Mesodermal cell (in vitro differentiated cells): ENCODE results near the gene HECTD4.
"Not testable (repeated sequence)": the region's sequence is repeated elsewhere in the genome, so short reads cannot be mapped to it uniquely, and the experiment has no call there.

Experiments
- H3K27ac ChIP-seq: 2 replicates; pipeline ENCODE4 v1.7.0; 2013; ENCODE audit warnings: mild to moderate bottlenecking, low read depth, low read length, moderate library complexity; ENCODE audit not compliant: severe bottlenecking
- H3K36me3 ChIP-seq: 2 replicates; pipeline ENCODE4 v1.7.1; 2013; ENCODE audit warnings: mild to moderate bottlenecking, low read length, moderate library complexity; ENCODE audit not compliant: control insufficient read depth, insufficient read depth
- H3K4me1 ChIP-seq: one replicate; pipeline ENCODE4 v1.7.1; 2013; ENCODE audit warnings: mild to moderate bottlenecking, low read length; ENCODE audit not compliant: insufficient read depth, control insufficient read depth, poor library complexity, severe bottlenecking
- H3K4me3 ChIP-seq: 2 replicates; pipeline ENCODE4 v1.7.0; 2013; ENCODE audit warnings: low read length, control low read depth, mild to moderate bottlenecking; ENCODE audit not compliant: insufficient read depth, poor library complexity, severe bottlenecking; ENCODE audit errors: extremely low read depth
- H3K9me3 ChIP-seq: 2 replicates; pipeline ENCODE4 v1.7.1; 2013; ENCODE audit warnings: mild to moderate bottlenecking, low read length, moderate library complexity; ENCODE audit not compliant: control insufficient read depth
- WGBS, 2 experiments: methylation state at CpG; one replicate each; pipeline ENCODE4 v1.1.5; 2013; ENCODE audit warnings: missing lambda C conversion rate in 2 of 2; ENCODE audit not compliant: insufficient coverage in 2 of 2; 5-methylcytosine and 5-hydroxymethylcytosine counted together

The HECTD4 gene

DNA sequence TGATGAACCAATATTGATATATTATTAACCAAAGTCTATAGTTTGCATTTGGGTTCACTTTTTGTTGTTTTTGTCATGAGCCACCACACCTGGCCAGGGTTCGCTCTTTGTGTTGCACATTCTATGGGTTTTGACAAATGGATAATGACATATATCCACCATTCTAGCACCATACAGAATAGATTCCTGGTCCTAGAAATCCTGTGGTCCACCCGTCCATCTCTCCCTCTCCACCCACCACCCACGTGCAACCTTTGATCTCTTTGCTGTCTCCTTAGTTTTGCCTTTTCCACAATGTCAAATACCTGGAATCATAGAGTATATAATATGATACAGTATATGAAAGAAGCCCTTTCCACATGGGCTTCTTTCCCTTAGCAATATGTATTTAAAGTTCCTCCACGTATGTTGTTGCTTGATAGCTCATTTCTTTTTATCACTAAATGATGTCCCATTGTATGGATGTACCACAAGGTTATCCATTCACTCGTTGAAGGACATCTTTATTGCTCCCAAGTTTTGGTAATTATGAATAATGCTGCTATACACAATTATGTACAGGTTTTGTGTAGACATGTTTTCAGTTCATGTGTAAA, 19.8 kb upstream of the HECTD4 start:
- 50 to 83% methylated on average over 1 to 2 of the region's 5 CpGs for WGBS, 2 experiments
- Histone ChIP-seq H3K27ac (no peak overlapping the region), H3K9me3 (no peaks in the 10 kb centered on the region), H3K4me1 (no peaks in the 10 kb centered on the region), H3K4me3 (no peak overlapping the region), H3K36me3 (peaks cover 33% of the 10 kb centered on the region)

DNA sequence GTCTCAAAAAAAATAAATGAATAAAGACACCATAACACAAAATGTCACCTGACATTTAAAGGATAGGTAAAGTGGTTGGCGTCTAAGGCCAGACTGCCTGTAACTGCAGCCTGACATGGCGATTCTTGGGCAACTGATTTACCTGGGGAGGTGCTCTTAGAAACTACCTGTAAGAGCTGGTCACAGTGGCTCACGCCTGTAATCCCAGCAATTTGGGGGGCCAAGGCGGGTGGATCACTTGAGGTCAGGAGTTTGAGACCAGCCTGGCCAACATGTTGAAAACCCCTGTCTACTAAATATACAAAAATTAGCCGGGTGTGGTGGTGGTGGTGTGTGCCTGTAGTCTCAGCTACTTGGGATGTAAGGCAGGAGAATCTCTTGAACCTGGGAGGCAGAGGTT, 18.8 kb upstream of the HECTD4 start:
- Histone ChIP-seq H3K9me3 (no peaks in the 10 kb centered on the region), H3K27ac (no peak overlapping the region), H3K4me1 (no peaks in the 10 kb centered on the region), H3K36me3 (peaks cover 23% of the 10 kb centered on the region), H3K4me3 (no peak overlapping the region)
- WGBS, 2 experiments, result 94 to 96% methylated on average over 2 to 3 of the region's 5 CpGs

DNA sequence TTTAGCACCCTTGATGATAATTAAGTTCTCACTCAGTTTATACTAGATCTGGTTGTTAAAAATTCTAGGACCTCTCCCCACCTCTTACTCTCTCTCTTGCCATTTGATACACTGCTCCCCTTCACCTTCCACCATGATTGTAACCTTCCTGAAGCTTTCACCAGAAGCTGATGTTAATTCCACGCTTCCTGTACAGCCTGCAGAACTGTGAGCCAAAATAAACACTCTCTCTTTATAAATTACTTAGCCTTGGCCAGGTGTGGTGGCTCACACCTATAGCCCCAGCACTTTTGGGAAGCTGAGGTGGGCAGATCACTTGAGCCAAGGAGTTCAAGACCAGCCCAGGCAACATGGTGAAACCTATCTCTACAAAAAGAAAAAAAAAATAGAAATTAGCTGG, 11.1 kb upstream of the HECTD4 start:
- no peaks in the 10 kb centered on the region for H3K36me3 ChIP-seq
- no peak overlapping the region for H3K4me3 ChIP-seq
- H3K27ac ChIP-seq, result no peak overlapping the region
- no peaks in the 10 kb centered on the region for H3K4me1 ChIP-seq
- 89% methylated on average over 1 of the region's 1 CpG; no CpG with 5 or more reads in 1 of the 2 experiments for WGBS, 2 experiments
- H3K9me3 ChIP-seq, result no peaks in the 10 kb centered on the region

DNA sequence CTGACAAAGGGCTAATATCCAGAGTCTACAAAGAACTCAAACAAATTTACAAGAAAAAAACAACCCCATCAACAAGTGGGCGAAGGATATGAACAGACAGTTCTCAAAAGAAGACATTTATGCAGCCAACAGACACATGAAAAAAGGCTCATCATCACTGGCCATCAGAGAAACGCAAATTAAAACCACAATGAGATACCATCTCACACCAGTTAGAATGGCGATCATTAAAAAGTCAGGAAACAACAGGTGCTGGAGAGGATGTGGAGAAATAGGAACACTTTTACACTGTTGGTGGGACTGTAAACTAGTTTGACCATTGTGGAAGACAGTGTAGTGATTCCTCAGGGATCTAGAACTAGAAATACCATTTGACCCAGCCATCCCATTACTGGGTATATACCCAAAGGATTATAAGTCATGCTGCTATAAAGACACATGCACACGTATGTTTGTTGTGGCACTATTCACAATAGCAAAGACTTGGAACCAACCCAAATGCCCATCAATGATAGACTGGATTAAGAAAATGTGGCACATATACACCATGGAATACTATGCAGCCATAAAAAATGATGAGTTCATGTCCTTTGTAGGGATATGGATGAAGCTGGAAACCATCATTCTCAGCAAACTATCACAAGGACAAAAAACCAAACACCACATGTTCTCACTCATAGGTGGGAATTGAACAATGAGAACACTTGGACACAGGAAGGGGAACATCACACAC, 7.9 kb upstream of the HECTD4 start:
- not testable (repeated sequence) for H3K4me1 ChIP-seq, H3K9me3 ChIP-seq, H3K36me3 ChIP-seq

DNA sequence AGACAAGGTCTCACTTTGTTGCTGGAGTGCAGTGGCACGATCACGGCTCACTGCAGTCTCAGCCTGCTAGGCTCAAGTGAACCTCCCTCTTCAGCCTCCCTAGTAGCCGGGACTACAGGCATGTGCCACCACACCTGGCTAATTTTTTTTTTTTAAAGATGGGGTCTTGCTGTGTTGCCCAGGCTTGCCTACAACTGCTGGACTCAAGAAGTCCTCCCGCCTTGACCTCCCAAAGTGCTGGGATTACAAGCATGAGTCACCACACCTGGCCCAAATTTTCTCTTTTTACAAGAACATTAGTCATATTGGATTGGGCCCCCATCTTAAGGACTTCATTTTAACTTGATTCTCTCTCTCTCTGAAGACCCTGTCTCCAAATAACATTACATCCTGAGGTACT, 7.0 kb upstream of the HECTD4 start:
- Histone ChIP-seq H3K9me3 (no peaks in the 10 kb centered on the region), H3K4me3 (no peak overlapping the region), H3K36me3 (no peaks in the 10 kb centered on the region), H3K27ac (no peak overlapping the region), H3K4me1 (no peaks in the 10 kb centered on the region)
- WGBS, 2 experiments, result 89 to 94% methylated on average over 1 to 2 of the region's 4 CpGs

More for the DNA sequence above, 7.9 kb upstream of the HECTD4 start:
- no CpG with 5 or more reads among the region's 4 CpGs for WGBS, 2 experiments
- not testable (repeated sequence) for H3K27ac ChIP-seq, H3K4me3 ChIP-seq

DNA sequence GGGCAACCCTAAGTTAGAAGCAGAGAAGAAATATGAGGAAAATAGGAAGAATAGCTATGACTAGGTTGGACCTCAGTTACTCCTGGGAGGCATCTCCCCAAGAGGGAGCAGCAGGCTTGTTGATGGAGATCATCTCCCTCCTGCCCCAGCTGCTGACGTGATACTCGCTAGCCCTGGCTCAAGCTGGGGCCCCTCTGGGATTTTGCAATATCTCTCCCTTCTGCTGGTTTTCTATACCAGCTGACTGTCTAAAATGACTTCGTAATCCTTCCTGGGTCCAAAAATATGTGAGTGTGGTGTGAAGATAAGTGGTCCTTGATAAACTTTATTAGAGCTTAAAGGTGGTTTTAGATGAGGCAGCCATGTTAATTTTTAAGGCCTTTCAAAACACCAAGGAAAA, 4.5 kb upstream of the HECTD4 start:
- Histone ChIP-seq H3K4me1 (peaks cover 3% of the 10 kb centered on the region), H3K9me3 (no peaks in the 10 kb centered on the region), H3K4me3 (no peak overlapping the region), H3K27ac (no peak overlapping the region), H3K36me3 (no peaks in the 10 kb centered on the region)
- 100% methylated on average over 2 of the region's 3 CpGs for WGBS, 2 experiments

DNA sequence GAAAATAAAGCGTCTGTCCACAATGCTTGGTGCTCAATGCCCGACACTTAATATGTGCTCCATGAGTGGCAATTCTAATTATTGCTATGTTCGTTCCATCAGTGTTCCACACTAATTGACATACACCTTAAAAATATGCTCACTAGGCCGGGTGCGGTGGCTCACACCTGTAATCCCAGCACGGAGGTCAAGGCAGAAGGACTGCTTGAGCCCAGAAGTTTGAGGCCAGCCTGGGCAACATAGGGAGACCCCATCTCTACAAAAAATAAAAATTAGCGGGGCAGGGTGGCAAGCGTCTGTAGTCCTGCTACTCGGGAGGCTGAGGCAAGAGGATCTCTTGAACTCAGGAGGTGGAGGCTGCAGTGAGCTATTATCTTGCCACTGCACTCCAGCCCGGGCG, 635 bp upstream of the HECTD4 start:
- Histone ChIP-seq H3K4me3 (peak overlapping the region; percentile 70), H3K36me3 (no peaks in the 10 kb centered on the region), H3K4me1 (peaks cover 3% of the 10 kb centered on the region), H3K9me3 (no peaks in the 10 kb centered on the region), H3K27ac (no peak overlapping the region)
- 93 to 94% methylated on average over 9 of the region's 11 CpGs for WGBS, 2 experiments

DNA sequence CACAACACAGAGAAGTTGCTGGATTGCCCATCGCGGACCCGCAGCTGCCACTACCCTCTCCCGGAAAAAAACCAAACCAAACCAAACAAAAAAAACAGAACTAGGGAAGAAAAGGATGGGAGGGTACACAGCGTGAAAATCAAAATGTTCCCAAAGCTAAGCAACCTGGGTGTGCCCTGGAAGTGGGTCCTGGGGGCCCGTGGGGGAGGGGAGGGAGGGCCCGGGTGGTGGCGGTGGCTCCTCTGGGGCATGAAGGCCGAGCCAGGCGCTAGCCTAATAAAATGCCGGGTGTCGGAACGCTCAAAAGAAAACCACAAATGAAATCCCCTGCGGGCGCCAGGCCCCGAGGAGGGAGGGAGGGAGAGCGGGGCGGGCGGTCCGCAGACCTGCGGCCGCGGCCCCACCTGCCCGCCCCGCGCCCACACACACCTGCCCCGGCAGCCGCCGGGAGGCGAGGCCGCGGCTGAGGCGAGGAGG, 787 bp downstream of the HECTD4 start:
- WGBS, 2 experiments, result 0 to 1% methylated on average over 12 to 25 of the region's 33 CpGs
- H3K27ac ChIP-seq, result peak overlapping the region; percentile 53
- H3K4me1 ChIP-seq, result peaks cover 3% of the 10 kb centered on the region
- no peaks in the 10 kb centered on the region for H3K36me3 ChIP-seq
- H3K4me3 ChIP-seq, result peak overlapping the region; percentile 70
- no peaks in the 10 kb centered on the region for H3K9me3 ChIP-seq

DNA sequence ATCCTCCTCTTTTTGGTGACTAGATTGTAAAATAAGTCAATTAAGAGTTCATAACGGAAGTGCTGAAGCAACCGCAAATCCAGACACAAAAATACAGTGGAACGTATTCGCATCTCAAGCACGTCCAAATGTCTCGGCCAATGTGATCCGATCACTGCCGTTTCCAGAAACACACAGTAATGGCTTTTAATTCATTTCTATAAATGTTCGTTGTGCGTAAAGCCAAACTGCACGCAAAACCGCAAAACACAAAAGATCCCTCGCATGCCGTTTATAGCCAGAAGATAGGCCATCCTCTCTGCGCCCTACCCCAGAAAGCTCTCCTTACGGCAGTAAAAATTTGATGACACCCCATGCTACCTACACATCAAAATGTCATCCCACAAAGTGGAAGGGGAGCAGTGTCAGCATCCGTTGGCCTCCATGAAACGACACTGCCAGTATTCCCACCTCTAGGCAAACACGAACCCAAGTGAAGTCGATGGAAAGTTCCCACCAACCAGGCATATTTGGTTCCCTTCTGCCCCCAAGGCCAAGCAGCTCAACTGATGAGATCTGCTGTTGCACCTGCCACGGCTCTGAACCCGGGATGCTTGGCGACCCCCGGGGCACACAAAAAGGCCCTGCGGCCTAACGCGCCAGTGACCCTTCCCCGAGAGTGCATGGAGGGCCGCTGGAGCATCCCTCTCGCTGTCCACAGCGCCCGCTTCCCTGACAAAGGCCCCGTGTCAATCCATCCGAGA, 1.4 kb downstream of the HECTD4 start:
- peaks cover 3% of the 10 kb centered on the region for H3K4me1 ChIP-seq
- peak overlapping the region; percentile 70 for H3K4me3 ChIP-seq
- H3K9me3 ChIP-seq, result no peaks in the 10 kb centered on the region
- H3K36me3 ChIP-seq, result no peaks in the 10 kb centered on the region
- whole genome bisulfite sequencing, 2 experiments, result 56 to 59% methylated on average over 28 to 31 of the region's 34 CpGs
- no peak overlapping the region for H3K27ac ChIP-seq

DNA sequence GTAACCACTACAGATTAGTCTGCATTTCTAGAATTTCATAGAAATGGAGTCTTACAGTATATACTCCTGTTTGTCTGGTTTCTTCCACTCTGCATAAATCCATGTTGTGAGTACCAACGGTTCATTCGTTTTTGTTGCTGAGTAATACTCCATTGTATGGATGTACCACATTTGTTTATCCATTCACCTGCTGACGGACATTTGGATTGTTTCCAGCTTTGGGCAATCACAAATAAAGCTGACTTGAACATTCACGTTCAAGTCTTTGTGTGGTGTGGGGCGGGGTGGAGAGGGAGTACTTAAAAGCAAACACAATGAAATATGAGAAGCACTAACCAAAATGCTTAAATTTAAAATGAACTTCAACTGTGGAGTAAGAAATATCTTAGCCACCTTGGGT, 7.1 kb downstream of the HECTD4 start:
- 100% methylated on average over 1 of the region's 5 CpGs; no CpG with 5 or more reads in 1 of the 2 experiments for WGBS, 2 experiments
- Histone ChIP-seq H3K4me1 (peaks cover 3% of the 10 kb centered on the region), H3K4me3 (no peak overlapping the region), H3K27ac (no peak overlapping the region), H3K36me3 (peaks cover 6% of the 10 kb centered on the region), H3K9me3 (no peaks in the 10 kb centered on the region)
